NCI-H2081 treated with DMSO at 0.1 percent for 48 hours (cell line): ENCODE measurements around the gene TEX30.
A peak's percentile ranks its signal among the peaks of the same experiment; 100 is the strongest.
"Not testable (repeated sequence)": the region's sequence is repeated elsewhere in the genome, so short reads cannot be mapped to it uniquely, and the experiment has no call there.

Experiments used
- DNase-seq: peaks from one replicate; lab custom pipeline; 2025; lab: John Stamatoyannopoulos, UW

Gene TEX30

DNA sequence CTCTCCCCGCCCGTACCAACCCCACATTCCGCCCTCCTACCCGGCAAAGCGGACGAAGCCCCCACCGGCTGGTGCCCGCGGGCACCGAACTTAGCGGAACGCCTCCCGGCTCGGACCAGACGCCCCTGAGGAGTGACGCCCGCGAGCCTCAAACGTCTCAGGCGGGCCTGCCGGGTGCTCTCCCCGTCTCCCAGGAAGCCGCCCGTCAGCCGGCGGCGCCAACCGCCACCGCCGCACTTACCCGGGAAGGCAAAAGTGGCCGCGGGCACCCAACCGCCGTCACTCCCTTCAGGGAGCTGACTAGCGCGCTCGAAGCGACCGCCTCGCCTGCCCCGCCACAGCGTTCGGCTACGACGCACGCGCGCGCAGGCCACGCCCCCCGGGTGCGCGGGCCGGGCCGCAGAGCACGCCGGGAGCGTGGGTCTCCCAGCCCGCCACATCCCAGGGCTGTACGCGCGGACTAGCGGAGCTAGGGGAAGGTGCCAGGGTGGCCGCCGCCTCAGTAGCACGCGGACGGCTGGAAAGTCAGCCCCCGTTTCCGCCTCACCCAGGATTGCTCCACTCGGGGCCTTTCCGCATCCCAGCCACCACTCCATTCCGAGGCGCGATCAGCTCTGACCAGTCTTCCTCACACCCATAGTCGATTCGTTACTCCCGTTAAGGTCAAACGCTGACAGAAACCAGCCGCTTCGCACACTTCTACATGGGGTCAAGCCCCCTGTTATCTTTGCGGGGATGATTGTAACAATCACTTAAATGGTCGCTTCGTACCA is at the start of gene TEX30:
TSS of gene TEX30 (minus strand) at position 346 of the 773 bp plus-strand sequence. CDS start 3,760 bp downstream, outside the sequence.
- DNase-seq = peak; percentile 15

DNA sequence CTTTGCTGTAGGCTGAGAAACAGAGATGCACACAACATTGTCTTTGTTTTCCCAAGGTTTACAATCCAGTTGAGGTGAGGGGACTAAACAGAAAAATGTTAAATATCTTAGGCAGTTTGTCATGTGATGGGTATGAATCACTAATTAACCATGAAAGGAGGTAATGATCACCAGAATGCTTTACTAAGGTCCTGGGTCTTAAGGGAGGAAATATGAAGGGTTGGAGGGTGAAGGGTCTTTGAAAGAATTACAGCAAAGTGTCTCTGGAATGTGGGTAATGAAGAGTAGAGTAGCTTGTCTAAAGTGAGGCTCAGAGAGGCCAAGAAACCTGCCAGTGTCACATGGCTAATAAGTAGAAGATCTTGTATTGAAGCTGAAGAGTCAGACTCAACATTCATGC is 44.3 kb upstream of the TEX30 start:
- no peak for DNase-seq

DNA sequence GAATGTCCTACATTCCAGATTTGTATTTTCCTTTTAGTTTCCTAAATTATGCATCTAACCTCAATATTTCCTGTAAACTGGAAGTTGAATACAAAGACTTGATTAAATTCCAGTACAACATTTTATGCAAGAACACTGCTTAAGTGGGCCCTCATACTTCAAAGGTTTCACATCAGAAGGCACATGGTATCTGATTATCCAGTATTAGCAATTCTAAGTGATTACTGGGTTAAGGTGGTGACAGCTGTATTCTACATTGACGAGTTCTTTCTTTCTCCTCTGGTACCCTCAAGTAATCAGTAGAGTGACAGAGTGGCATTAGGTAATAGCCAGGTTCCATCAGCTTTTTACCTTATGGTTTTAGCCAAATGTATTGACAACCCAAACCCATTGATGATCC is 43.7 kb upstream of the TEX30 start:
- no peak for DNase-seq

DNA sequence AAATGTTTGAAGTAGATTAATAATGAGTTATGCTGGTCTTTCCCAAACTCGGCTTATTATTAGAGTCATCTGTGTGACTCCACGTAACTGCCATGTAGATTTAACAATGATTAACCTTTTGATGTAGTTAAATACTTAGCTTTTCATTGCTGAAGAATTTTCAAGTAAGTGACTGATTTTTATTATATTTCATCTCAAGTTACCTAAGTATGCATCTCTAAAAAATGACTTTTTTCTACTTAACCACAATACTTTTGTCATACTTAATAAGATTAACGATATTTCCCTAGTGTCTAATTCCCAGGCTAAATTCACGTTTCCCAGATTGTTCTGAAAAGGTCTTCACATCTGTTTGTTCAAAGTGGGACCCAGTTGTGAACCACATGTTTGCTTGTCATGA is 43.1 kb upstream of the TEX30 start:
- no peak for DNase-seq

DNA sequence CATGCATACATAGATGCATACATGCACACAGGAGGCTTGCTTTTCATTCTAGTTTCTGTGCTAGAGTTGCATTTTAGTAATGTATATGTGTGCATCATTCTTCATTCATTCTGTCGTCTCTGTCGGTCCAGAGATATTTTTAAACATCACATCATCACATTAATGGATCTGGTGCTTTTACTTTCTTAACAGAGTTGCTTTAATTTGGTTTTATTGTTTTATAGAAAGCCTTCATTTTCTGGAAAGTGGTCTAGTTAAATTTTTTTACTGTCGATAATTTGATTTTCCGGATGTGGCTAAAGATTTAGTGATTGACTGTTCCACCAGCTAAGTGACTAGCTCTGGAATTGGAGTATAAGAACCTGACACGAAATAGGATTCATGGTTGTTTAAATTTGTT is 42.2 kb upstream of the TEX30 start:
- no peak for DNase-seq

DNA sequence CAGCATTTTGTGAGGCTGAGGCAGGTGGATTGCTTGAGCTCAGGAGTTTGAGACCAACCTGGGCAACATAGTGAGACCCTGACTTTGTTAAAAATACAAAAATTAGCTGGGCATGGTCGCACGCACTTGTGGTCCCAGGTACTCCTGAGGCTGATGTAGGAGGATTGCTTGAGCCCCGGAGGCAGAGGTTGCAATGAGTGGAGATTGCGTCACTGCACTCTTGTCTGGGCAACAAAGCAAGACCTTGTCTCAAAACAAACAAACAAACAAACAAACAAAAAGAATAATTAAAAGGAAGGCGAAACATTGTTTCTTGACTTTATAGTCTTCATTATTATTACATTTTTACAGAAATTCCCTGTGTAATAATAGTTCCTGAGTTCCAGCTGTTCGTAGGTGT is 41.2 kb upstream of the TEX30 start:
- DNase-seq = no peak

DNA sequence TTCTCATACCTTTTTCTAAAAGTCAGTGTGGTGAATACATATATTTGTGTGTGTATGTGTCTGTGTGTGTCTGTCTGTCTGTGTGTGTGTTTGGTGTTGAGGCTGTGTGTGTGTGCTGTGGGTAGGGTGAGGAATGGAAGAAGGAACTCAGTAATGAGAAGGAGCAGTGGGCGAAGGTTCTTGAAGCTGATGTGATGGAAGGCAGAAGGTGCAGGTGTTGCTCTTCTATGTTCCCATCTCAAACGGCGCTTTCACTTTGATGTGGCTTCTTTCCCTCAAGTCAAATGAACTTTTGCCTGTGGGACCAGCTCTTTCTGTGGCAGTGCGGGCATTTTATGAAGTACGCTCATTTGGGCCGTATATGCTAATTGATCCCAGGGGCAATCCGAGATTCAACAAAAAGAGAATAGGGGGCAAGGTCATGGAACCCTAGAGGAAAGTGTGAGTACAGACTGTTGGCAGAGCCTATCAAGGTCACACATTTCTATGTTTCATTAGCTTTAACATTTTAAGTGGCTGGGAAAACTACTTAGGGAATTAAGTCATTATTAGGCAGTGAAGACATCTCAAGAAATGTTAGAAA is 40.5 kb upstream of the TEX30 start:
- no peak for DNase-seq

DNA sequence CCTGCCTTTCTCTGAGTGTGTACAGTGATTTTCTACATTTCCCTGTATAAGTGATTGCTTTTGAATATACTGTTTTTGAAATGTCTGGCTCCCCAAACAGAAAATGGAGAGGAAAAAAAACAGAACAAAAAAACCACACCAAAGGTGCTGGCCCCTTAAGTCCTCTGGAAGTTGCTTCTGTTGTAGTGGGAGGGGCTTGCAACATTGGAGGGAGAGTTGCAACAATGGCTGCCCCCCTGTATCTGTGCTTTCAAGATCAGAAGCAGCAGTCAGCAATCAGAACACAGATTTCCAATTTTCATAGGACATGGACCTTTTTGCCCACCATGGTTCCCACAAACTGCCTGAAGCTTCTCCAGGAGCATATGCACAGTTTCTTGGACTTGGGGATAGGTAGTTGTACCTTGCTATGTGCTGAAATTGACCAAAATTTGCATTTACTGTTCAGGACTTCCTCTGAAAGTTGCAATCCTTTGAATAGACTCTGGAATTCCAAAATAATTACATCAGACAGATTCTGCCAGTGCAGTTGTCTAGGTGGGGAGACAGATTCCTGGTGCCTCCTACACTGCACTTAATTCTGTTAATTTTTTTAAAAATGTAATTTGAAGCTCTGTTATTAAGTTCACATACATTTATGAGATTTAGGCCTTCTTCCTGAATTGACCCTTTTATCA is 39.2 kb upstream of the TEX30 start:
- DNase-seq = no peak

DNA sequence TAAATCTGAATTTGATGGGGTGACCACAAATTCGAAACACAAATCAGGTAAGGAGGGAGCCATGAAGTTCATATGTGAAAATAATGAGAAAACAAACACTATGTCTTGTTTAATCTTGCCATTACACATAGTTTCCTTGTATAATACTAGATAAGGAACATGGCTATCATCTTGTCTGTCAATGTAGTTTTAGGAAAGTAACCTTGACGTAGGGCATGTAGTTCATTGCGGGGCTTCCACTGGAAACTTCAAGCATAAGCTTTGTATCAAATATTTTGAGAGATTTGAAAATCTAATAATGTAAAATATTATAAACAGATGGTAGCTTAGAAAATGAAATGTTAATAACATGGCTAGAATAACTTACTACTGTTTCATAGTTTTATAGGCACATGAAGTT is 34.1 kb upstream of the TEX30 start:
- no peak for DNase-seq

DNA sequence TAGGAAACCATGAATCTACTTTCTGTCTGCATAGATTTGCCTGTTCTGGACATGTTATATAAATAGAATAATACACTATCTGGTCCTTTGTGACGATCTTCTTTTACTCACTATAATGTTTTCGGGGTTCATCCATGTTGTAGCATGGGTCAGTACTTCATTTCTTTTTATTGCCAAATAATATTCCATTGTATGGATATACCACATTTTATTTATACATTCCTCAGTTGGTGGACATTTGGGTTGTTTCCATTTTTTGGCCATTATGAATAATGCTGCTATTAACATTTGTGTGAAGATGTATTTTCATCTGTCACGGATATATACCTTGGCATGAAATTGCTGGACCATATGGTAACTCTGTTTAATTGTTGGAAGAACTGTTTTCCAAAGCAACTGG is 32.1 kb upstream of the TEX30 start:
- DNase-seq = no peak

DNA sequence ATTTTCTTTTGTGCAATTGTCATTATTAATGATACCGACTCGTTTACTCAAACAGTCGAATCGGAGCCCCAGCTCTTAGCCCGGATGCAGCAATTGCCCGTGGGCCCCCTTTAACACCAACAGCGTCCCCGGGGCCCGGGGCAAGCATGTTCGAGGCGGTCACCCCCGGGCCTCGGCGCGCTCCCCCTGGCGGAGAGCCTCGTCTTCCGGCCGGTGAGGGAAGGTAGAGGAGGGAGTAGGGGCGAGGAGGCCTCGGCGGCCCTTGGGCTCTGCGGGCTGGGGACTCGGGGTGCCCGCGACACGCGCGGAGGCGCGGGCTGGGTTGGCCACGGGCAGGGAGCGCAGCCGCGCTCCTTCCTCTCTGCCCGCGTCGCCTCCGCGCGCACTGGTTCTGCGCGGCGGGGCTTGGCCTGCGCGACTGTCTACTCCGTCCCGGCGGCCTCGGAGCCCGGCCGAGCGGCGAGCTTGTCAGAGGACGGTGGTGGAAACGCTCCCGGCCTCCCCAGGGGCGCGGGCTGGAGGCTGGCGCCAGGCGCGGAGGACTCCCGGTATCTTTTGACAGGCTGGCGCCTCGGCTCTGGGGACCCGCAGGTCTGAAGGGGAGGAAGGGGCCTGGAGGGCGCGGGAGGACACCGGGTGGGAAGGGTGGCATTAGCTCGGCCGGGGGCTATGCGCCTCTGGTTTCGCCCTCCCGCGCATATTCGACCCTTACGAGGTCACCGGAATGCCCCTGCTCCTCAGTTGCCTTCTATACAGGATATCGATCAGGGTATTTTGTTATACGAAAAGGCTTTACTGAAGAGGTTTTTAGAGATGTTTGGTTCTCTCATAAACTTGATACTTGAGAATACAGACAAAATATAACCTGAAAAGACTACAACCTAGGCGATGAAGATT is 26.8 kb upstream of the TEX30 start:
- DNase-seq = no peak

DNA sequence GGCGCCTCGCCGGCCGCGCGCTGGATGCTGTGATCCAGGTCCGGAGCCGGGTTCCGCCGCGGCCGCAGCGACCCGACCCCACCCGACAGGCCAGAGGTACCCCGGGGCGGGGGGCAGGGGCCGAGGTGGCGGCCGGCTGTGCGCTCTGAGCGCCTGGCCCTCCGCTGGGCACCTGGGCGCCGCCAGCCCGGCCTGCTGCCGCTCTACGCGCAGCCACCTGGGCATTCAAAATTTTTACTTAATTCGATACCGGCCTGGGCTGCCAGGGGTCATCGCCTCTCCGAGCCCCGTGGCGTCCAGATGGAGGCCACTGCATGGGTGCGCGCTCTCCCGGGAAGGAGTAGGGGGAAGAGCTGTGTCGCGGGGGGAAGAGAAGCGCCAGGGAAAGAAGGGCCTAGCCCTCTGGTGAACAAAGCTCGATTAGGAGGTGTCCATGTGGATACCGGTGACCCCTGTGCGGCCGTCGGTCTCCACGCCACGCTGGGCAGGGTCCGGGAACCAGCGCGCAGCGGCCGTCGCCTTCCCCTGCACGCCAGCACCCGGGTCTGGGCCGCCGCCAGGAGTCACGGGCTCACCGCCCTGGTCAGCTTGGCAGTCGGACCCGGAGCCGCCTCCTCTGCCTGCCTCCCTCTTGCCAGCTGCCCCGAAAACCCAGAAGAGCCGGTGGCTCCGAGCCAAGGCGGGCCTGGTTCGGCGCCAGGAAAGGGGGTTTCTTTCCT is 26.0 kb upstream of the TEX30 start:
- DNase-seq = no peak

DNA sequence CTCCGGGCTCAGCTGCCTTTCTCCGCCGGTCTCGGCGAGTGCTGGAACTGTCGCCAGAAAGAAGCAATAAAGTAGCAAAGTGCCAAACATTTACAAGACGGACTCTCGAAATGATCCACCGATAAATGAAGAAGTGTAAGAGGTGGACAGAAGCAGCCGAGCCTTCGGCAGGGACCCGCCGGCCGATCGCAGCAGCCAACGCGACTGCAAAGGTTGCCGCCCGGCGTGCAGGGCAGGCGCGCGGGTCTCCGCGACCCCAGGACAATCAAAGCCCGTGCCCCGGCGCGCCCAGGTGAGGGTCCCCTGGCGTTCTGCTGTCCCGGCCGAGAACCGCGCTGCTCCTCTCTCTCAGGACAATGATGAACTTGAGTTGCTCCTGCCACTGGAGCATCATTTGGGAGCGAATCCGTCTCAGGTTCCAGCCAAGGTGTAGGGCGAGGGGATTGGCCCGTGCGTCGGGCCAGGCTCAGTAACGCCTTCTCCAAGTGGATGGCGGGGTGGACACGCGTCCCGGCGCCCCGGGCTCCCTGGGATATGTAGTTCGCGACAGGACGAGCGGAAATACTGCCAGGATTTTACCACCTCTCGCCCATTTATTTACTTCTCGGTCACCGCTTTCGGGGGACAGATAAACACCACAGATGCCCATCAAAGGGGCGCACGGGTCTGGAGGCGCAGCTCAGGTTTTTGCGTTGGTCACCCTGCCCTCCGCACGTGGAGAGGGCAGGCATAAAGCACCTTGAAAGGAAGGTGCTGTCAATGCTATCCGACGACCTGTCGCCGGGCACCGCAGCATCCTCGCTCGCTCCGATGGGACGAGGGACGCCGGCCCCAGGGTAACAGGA is 25.2 kb upstream of the TEX30 start, which contains the start of the genes BIVM and POGLUT2:
TSS of gene BIVM (plus strand) at position 539 of the 845 bp plus-strand sequence. CDS start 8,149 bp downstream, outside the sequence.
TSS of gene POGLUT2 (minus strand) at position 396 of the 845 bp plus-strand sequence. CDS start at position 90, 306 bp downstream.
- DNase-seq = peak; percentile 66

DNA sequence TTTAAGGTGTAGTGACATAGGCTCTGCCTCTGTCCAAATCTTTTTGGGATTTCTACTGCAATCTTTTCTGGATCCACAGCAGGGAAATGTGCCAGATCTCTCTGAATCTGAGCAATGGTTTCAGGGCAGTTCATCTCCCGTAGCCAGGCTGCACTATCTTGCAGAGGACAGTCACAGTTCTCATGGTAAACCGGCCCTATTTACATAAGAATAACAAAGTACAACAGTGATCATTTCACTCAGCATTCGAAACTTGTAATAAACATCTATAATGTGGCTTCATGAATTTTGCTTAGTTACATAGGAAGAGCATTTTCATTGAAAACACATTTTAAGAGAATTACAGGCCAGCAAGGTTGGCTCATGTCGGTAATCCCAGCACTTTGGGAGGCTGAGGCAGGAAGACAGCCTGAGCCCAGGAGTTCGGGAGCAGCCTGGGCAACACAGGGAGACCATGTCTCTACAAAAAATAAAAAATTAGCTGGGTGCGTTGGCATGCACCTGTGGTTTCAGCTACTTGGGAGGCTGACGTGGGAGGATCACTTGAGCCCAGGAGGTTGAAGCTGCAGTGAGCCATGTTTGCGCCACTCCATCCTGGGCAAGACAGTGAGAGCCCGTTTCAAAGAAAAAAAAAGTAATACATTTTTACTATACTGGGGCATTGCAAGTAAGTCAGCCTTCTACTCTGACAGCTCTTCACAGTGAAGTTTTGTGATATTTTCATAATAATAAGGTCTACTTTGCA is 20.2 kb upstream of the TEX30 start:
- DNase-seq = no peak

DNA sequence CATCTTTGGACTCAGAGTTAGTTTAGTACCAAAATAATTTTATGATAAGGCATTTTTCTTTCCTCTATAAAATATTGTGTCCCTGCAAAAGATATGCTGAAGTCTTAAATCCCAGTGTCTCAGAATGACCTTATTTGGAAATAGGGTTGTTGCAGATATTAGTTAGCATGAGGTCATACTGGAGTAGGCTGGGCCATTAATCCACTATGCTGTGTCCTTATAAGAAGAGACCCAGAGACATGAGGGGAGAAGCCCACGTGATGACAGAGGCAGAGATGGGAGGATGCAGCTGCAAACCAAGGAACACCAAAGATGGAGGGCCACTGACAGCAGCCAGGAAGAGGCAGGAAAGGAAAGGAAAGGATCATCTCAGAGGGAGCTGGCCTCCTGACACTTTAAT is 18.8 kb upstream of the TEX30 start:
- DNase-seq = no peak

DNA sequence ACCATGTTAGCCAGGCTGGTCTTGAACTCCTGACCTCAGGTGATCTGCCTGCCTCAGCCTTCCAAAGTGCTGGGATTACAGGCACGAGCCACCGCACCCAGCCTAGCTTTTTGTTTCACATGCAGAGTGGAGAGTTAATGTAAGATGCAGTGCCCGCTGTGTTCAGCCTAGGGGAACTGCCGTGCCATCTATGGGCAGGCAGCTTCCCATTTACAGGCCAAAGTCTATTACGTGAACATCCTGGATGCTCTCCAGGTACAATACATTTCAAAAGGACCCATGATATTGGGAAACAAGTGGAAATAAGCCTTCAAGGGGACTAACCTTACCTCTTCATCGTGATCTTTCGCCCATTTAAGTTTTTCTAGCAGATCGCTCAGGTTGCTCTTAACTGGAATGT is 15.1 kb upstream of the TEX30 start:
- DNase-seq = no peak

DNA sequence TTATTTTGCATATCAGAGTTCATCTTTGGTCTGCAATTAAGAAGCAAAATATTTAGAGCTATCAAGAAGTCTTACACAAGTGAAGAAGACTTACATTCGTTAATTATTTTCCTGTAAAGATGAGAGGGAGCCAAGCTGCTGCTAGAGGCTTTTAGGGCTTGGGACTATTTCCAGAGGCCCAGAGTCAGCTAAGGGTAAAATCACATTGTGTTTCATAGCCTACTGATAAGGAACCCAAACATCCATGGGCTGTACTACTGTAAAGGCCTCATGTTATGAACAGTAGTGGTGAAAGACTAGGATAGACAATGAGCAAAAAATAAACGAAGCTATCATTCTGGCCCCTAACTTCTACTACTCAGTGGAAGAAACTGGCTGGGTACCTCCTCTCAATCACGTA is 10.9 kb upstream of the TEX30 start:
- no peak for DNase-seq

DNA sequence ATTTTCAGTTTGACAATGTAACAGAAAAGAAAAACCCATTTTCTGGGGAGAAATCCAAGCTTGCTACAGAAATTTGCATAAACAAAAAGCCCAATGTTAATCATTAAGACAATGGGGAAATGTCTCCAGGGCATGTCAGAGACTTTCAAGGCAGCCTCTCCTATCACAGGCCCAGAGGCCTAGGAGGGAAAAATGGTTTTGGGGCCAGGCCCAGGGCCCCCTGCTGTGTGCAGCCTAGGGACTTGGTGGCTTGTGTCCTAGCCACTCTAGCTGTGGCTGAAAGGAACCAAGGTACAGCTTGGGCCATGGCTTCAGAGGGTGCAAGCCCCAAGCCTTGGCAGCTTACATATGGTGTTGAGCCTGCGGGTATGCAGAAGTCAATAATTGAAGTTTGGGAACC is 8.0 kb upstream of the TEX30 start:
- DNase-seq = no peak

DNA sequence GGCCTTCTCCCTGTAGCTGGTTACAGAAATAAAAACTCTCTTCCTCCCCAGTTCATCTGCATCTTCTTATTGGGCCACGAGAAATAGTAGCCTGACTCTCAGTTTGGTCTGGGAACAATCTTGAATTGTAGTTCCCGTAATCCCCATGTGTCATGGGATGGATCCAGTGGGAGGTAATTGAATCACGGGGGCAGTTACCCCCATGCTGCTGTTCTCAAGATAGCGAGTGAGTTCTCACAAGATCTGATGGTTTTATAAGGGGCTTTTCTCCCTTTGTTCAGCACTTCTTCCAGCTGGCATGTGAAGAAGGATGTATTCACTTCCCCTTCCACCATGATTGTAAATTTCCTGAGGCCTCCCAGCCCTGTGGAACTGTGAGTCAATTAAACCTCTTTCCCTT is 7.1 kb upstream of the TEX30 start:
- DNase-seq = not testable (repeated sequence)
